ENCODE measurements around the gene RUVBL2.
"Not testable (repeated sequence)": the region's sequence is repeated elsewhere in the genome, so short reads cannot be mapped to it uniquely, and the experiment has no call there.

DNA sequence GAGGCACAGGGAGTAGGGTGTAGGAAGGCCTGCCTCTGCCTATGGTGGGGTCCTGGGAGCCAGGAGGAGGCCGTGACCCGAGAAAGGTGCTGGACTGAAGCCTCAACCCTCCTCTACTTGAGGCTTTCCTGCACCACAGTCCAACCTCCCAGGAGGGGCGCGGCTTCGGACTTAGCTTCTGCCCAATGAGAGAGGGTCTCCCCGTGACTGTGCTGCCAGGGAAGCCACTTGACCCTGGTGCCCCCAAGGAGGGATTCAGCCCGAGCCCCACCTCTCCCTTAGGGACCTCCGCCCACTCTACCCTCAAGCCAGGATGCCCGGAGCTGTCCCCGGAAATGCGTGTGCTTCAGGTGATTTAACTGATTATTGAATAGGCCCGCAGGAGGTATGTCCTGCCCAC, 55.3 kb downstream of the RUVBL2 start, which contains the start of gene CGB8:
- TF ChIP-seq, protein P1, sequence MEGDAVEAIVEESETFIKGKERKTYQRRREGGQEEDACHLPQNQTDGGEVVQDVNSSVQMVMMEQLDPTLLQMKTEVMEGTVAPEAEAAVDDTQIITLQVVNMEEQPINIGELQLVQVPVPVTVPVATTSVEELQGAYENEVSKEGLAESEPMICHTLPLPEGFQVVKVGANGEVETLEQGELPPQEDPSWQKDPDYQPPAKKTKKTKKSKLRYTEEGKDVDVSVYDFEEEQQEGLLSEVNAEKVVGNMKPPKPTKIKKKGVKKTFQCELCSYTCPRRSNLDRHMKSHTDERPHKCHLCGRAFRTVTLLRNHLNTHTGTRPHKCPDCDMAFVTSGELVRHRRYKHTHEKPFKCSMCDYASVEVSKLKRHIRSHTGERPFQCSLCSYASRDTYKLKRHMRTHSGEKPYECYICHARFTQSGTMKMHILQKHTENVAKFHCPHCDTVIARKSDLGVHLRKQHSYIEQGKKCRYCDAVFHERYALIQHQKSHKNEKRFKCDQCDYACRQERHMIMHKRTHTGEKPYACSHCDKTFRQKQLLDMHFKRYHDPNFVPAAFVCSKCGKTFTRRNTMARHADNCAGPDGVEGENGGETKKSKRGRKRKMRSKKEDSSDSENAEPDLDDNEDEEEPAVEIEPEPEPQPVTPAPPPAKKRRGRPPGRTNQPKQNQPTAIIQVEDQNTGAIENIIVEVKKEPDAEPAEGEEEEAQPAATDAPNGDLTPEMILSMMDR (IDR thresholded peaks at IDR 0.05) = not testable (repeated sequence)
- not testable (repeated sequence) for TF ChIP-seq EP300 (IDR thresholded peaks at IDR 0.05)

Measured in tibial nerve (tissue), 4 donors.